ENCODE data around the gene MUTYH. TPM values are rescaled to one million over a fixed set of nuclear protein-coding genes. Genes with fewer than 3 reads are reported as not detected.

Gene MUTYH
- total and polyA plus RNA-seq, 2 of the 8 experiments (the other 6 are each of a cell fraction or from before 2014, with no cell fraction given), result 51.9 to 65.7 TPM

GRCh38 chr1:45302505-45303150 lies 37.6 kb downstream of the MUTYH start:
- H3K27me3 ChIP-seq (replicated peaks in 1 of 4; ENCODE audit: control insufficient read depth in 3 of 4, extremely low read depth in 1 of 4, insufficient read depth in 3 of 4, low read length in 3 of 4), result no peaks in the 10 kb centered on the region
- H2BK120ac ChIP-seq (replicated peaks; ENCODE audit: low read depth, low read length), result no peak overlapping the region
- no peak overlapping the region for H3K18ac ChIP-seq (ENCODE audit: extremely low read depth, low read length)
- TF ChIP-seq KDM5A (IDR thresholded peaks at IDR 0.05; ENCODE audit: low read length) (no peak), ASH2L (IDR thresholded peaks at IDR 0.05; ENCODE audit: low read length) (no peak), HDAC2 (IDR thresholded peaks at IDR 0.05; ENCODE audit: borderline replicate concordance in 1 of 2, low read depth in 2 of 2, low read length in 2 of 2) (no peak), NRF1 (IDR thresholded peaks at IDR 0.05; ENCODE audit: low read depth, low read length) (no peak), KDM1A (IDR thresholded peaks at IDR 0.05; ENCODE audit: borderline replicate concordance, low read length) (no peak), RNF2 (IDR thresholded peaks at IDR 0.05; ENCODE audit: borderline replicate concordance, low read depth, low read length, missing control alignments, poor library complexity, severe bottlenecking) (no peak), CTCF (IDR thresholded peaks at IDR 0.05; ENCODE audit: control extremely low read depth in 1 of 3, insufficient read depth in 1 of 3, low read depth in 1 of 3, low read length in 3 of 3) (no peak)
- no peak overlapping the region for H3K56ac ChIP-seq (replicated peaks; ENCODE audit: insufficient read length, low read depth, low read length)
- no peak overlapping the region for H4K91ac ChIP-seq (replicated peaks; ENCODE audit: insufficient read length, low read length)
- no peak overlapping the region for H4K8ac ChIP-seq (ENCODE audit: extremely low read depth, insufficient read depth, low read length)
- peak overlapping the region; percentile 46 to 73 (median 64); a peak in 7 of 8 replicates for H3K4me3 ChIP-seq (ENCODE audit: extremely low read depth in 1 of 4, insufficient read depth in 2 of 4, low read depth in 3 of 4, low read length in 4 of 4)
- no peaks in the 10 kb centered on the region for H3K36me3 ChIP-seq (ENCODE audit: control insufficient read depth in 2 of 4, insufficient read depth in 4 of 4, low read length in 3 of 4)
- H2BK12ac ChIP-seq (ENCODE audit: low read depth, low read length), result no peak overlapping the region
- 0 out of 2 replicates have a peak overlapping the region, but pooled peaks have one; percentile 71 for H2BK5ac ChIP-seq (ENCODE audit: low read depth, low read length)
- no peak overlapping the region for H2AFZ ChIP-seq (ENCODE audit: low read length)
- no peak overlapping the region for H2AK5ac ChIP-seq (ENCODE audit: low read depth, low read length)
- peaks cover 13 to 24% (median 15%) of the 10 kb centered on the region in 4 experiments for H3K4me1 ChIP-seq (replicated peaks in 1 of 4; ENCODE audit: control insufficient read depth in 3 of 4, insufficient read depth in 4 of 4, low read length in 3 of 4)
- peak overlapping the region; percentile 64 to 71 for H3K4me2 ChIP-seq (ENCODE audit: insufficient read depth in 1 of 2, low read depth in 2 of 2, low read length in 2 of 2)
- peaks cover 2% of the 10 kb centered on the region for H3K23me2 ChIP-seq (ENCODE audit: low read depth, low read length)
- H3K27ac ChIP-seq (ENCODE audit: low read depth, low read length), result no peak overlapping the region; the same call in 1 of the 2 replicates
- no peak overlapping the region for H3K23ac ChIP-seq (ENCODE audit: insufficient read length)
- POLR2A ChIA-PET (ENCODE audit: partially characterized antibody), result interaction anchor here (0.6 to 9.9 kb wide), 15 partner anchors 10 to 1379 kb away, joined by 3 to 194 read pairs (median 5); partner anchors contain the start of genes CCDC163, HECTD3, HPDL and MMACHC
- 90% methylated on average over 16 of the region's 16 CpGs; no CpG with 5 or more reads in 1 of the 2 experiments for WGBS, 2 experiments (ENCODE audit: extremely low coverage in 1 of 2, insufficient coverage in 1 of 2, insufficient read length in 1 of 2, insufficient replicate concordance in 2 of 2, low coverage in 1 of 2, low lambda C conversion rate in 2 of 2, missing lambda C conversion rate in 1 of 2)
- no peak overlapping the region; a peak in 3 of 7 replicates for H3K9ac ChIP-seq (replicated peaks in 1 of 4; ENCODE audit: extremely low read depth in 1 of 4, low read depth in 3 of 4, low read length in 3 of 4)
- H4K5ac ChIP-seq (ENCODE audit: insufficient read length, low read depth, low read length), result no peak overlapping the region
- no peaks in the 10 kb centered on the region for H3K9me3 ChIP-seq (ENCODE audit: insufficient read depth in 2 of 2, low read depth in 1 of 2, low read length in 1 of 2)
- H4K20me1 ChIP-seq (replicated peaks in 1 of 2; ENCODE audit: control insufficient read depth in 1 of 2, insufficient read depth in 2 of 2, low read length in 2 of 2), result no peaks in the 10 kb centered on the region
- H3K79me1 ChIP-seq (ENCODE audit: low read depth, low read length), result no peaks in the 10 kb centered on the region
- CTCF ChIA-PET (ENCODE audit: partially characterized antibody), result interaction anchor here (0.7 to 19.1 kb wide), 10 partner anchors 9 to 509 kb away, joined by 3 to 424 read pairs (median 4); partner anchors contain the start of genes HECTD3, HPDL, MUTYH and TOE1
- H3K14ac ChIP-seq (ENCODE audit: insufficient read length), result no peak overlapping the region
- DNase-seq (ENCODE audit: low read depth in 1 of 2, low spot score in 2 of 2) (peak in 1 of 2 experiments; percentile 37), FAIRE-seq (no peak)
- no peak overlapping the region for H2BK15ac ChIP-seq (ENCODE audit: low read length)
- no peaks in the 10 kb centered on the region; a peak in 1 of 4 replicates for H3K79me2 ChIP-seq (ENCODE audit: control insufficient read depth in 1 of 2, insufficient read depth in 2 of 2, low read length in 2 of 2)
- H3K4ac ChIP-seq (replicated peaks; ENCODE audit: insufficient read length, low read depth, low read length), result no peak overlapping the region
- no peak overlapping the region for H2BK20ac ChIP-seq (ENCODE audit: low read length)
